ENCODE results near the gene ELMOD1.

The ELMOD1 gene

DNA sequence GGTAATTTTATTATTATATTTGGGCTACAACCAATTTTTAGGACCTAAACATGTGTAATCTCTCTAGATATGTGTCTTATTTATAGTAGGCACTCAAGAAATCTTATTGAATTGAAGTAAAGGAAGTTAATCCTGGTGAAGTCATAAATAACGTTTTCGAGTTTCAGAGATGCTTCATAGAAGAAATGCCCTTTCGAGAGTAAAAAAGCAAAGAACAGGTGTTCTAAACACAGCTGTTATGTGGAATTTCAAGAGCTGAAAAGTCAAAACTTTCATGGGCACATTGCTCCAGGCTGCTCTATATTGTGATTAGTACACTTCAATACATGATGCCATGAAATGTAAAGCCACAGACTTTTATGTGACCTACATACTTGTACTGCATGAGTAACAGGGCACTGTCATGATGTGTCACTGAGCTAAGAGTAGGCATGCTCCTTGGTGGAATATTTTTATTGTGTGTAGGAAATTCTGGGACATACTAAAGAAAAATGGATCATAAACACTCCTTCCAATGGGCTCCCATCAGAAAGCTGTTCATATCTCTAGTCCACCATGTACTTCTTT is 7.2 kb upstream of the ELMOD1 start:
- no peak overlapping the region for H3K9ac ChIP-seq (ENCODE audit: low read length)
- H3K4me3 ChIP-seq (ENCODE audit: insufficient read depth, low read length, poor library complexity, severe bottlenecking), result no peak overlapping the region
- H3K36me3 ChIP-seq (ENCODE audit: low read length), result no peaks in the 10 kb centered on the region
- H3K27ac ChIP-seq (ENCODE audit: low read depth, low read length), result no peak overlapping the region
- no peaks in the 10 kb centered on the region for H3K9me2 ChIP-seq (replicated peaks; ENCODE audit: insufficient read depth, low read length)
- no peaks in the 10 kb centered on the region for H3K27me3 ChIP-seq (ENCODE audit: low read length)
- H3K9me3 ChIP-seq (ENCODE audit: insufficient read depth, low read length), result 0 out of 2 replicates have a peak, but pooled peaks cover 4% of the 10 kb centered on the region
- H2AFZ ChIP-seq (ENCODE audit: low read depth, low read length, severe bottlenecking), result no peak overlapping the region
- no peaks in the 10 kb centered on the region for H3F3A ChIP-seq (ENCODE audit: insufficient read depth)
- H4K20me1 ChIP-seq (ENCODE audit: low read depth, low read length), result no peaks in the 10 kb centered on the region
- no peak for TF ChIP-seq EZH2phosphoT487 (conservative IDR thresholded peaks at IDR 0.05; ENCODE audit: low read length)
- TF ChIP-seq, protein P1, sequence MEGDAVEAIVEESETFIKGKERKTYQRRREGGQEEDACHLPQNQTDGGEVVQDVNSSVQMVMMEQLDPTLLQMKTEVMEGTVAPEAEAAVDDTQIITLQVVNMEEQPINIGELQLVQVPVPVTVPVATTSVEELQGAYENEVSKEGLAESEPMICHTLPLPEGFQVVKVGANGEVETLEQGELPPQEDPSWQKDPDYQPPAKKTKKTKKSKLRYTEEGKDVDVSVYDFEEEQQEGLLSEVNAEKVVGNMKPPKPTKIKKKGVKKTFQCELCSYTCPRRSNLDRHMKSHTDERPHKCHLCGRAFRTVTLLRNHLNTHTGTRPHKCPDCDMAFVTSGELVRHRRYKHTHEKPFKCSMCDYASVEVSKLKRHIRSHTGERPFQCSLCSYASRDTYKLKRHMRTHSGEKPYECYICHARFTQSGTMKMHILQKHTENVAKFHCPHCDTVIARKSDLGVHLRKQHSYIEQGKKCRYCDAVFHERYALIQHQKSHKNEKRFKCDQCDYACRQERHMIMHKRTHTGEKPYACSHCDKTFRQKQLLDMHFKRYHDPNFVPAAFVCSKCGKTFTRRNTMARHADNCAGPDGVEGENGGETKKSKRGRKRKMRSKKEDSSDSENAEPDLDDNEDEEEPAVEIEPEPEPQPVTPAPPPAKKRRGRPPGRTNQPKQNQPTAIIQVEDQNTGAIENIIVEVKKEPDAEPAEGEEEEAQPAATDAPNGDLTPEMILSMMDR (IDR thresholded peaks at IDR 0.05; ENCODE audit: insufficient read depth, low read length, poor library complexity, severe bottlenecking), result no peak
- H3K4me2 ChIP-seq (ENCODE audit: low read depth, low read length, poor library complexity, severe bottlenecking), result no peak overlapping the region
- H3K79me2 ChIP-seq (ENCODE audit: insufficient read depth, low read length), result no peaks in the 10 kb centered on the region

DNA sequence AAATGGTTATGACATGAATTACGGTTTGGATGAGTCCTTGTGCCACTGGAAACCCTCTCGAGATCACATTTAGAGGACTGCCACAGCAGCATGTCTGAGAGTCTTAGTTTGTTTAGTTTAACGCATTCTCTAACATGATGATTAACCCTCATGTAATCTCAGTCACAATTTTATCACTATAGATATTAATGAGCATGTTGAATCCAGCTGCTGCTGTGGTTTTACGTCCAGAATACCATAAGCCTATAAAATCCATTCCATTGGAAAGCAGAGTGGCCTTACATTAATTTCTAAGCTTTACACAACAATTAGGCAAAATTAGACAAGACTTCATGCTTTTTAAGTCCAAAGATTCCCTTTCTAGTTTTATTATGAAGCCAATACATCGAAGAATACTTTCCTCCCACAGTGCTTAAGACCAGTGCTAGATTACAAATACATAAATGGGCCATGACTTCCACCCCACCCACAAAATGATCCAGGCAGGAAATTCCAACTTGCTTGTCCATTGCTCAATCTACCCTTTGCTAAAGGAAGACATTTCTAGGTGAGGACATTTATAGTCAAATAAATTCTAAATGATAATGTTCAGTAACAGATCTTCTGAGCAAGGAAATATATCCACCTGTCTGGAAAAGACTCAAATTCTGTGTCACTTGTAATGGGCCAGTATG is 3.5 kb upstream of the ELMOD1 start:
- Histone ChIP-seq H3K36me3 (ENCODE audit: low read length) (no peaks in the 10 kb centered on the region), H4K20me1 (ENCODE audit: low read depth, low read length) (no peaks in the 10 kb centered on the region), H3K27me3 (ENCODE audit: low read length) (no peaks in the 10 kb centered on the region), H3K9ac (ENCODE audit: low read length) (no peak overlapping the region), H3K27ac (ENCODE audit: low read depth, low read length) (no peak overlapping the region), H3K4me3 (ENCODE audit: insufficient read depth, low read length, poor library complexity, severe bottlenecking) (no peak overlapping the region), H3K9me3 (ENCODE audit: insufficient read depth, low read length) (no peaks in the 10 kb centered on the region), H3K4me2 (ENCODE audit: low read depth, low read length, poor library complexity, severe bottlenecking) (no peak overlapping the region), H2AFZ (ENCODE audit: low read depth, low read length, severe bottlenecking) (no peak overlapping the region), H3K9me2 (replicated peaks; ENCODE audit: insufficient read depth, low read length) (no peaks in the 10 kb centered on the region), H3K79me2 (ENCODE audit: insufficient read depth, low read length) (no peaks in the 10 kb centered on the region), H3F3A (ENCODE audit: insufficient read depth) (no peaks in the 10 kb centered on the region)
- TF ChIP-seq, protein P1 (IDR thresholded peaks at IDR 0.05; ENCODE audit: insufficient read depth, low read length, poor library complexity, severe bottlenecking), result no peak
- no peak for TF ChIP-seq EZH2phosphoT487 (conservative IDR thresholded peaks at IDR 0.05; ENCODE audit: low read length)

- H4K20me1 ChIP-seq (ENCODE audit: low read depth, low read length), result no peaks in the 10 kb centered on the region
- H3K9ac ChIP-seq (ENCODE audit: low read length), result peak overlapping the region; percentile 47
- no peaks in the 10 kb centered on the region for H3F3A ChIP-seq (ENCODE audit: insufficient read depth)
- TF ChIP-seq, protein P1 (IDR thresholded peaks at IDR 0.05; ENCODE audit: insufficient read depth, low read length, poor library complexity, severe bottlenecking), result no peak
- TF ChIP-seq EZH2phosphoT487 (conservative IDR thresholded peaks at IDR 0.05; ENCODE audit: low read length), result no peak
- no peaks in the 10 kb centered on the region for H3K36me3 ChIP-seq (ENCODE audit: low read length)
- peak overlapping the region; percentile 56 for H3K4me2 ChIP-seq (ENCODE audit: low read depth, low read length, poor library complexity, severe bottlenecking)
- no peaks in the 10 kb centered on the region for H3K27me3 ChIP-seq (ENCODE audit: low read length)
- no peaks in the 10 kb centered on the region for H3K79me2 ChIP-seq (ENCODE audit: insufficient read depth, low read length)
- H2AFZ ChIP-seq (ENCODE audit: low read depth, low read length, severe bottlenecking), result peak overlapping the region; percentile 75
- peak overlapping the region; percentile 57 for H3K4me3 ChIP-seq (ENCODE audit: insufficient read depth, low read length, poor library complexity, severe bottlenecking)
- no peak overlapping the region for H3K27ac ChIP-seq (ENCODE audit: low read depth, low read length)
- H3K9me2 ChIP-seq (replicated peaks; ENCODE audit: insufficient read depth, low read length), result no peaks in the 10 kb centered on the region
- H3K9me3 ChIP-seq (ENCODE audit: insufficient read depth, low read length), result no peaks in the 10 kb centered on the region
These were observed 657 bp downstream of the ELMOD1 start for GRCh38 chr11:107591378-107592230.

Measured in SU-DHL-6 (cell line).